Tibial nerve (tissue), 4 donors: ENCODE measurements around the gene SHISA6. TPM values are rescaled to one million over a fixed set of nuclear protein-coding genes. Genes with fewer than 3 reads are reported as not detected.

ENCODE experiments used
- DNase-seq, 2 donors: peaks; one replicate each; pipeline ENCODE4 v3.0.0-alpha.2; 2019; ENCODE audit warnings: low spot score in 2 of 2
- H3K27ac ChIP-seq, 4 donors: fragments of 200-600 bp; sonication (generic) in 3 of 4; one replicate each; pipeline ENCODE4 v1.5.1; 2017 to 2019; ENCODE audit warnings: mild to moderate bottlenecking in 1 of 4
- H3K27me3 ChIP-seq, 2 donors: fragments of 200-600 bp; sonication (generic) in 1 of 2; one replicate each; pipeline versions ENCODE4 v1.5.1 to v1.6.0; 2017 to 2019
- H3K36me3 ChIP-seq, 3 donors: fragments of 200-600 bp; sonication (generic); one replicate each; pipeline ENCODE4 v1.5.1; 2018 to 2019
- H3K4me1 ChIP-seq, 4 donors: fragments of 200-600 bp; sonication (generic) in 3 of 4; one replicate each; pipeline ENCODE4 v1.5.1; 2017 to 2019
- H3K4me3 ChIP-seq, 4 donors: fragments of 200-600 bp; sonication (generic) in 3 of 4; one replicate each; pipeline ENCODE4 v1.5.1; 2017 to 2019; ENCODE audit warnings: mild to moderate bottlenecking in 1 of 4, moderate library complexity in 1 of 4
- H3K9me3 ChIP-seq, 4 donors: fragments of 200-600 bp; sonication (generic) in 3 of 4; one replicate each; pipeline ENCODE4 v1.5.1; 2017 to 2019
- CTCF ChIP-seq, 5 experiments: fragments of 200-600 bp in 3 of 5; fragments of 450-650 bp in 2 of 5; sonication (generic) in 3 of 5; IDR thresholded peaks; one replicate each; pipeline ENCODE4 v1.5.1; 2016 to 2019; ENCODE audit warnings: antibody characterized with exemption in 5 of 5, mild to moderate bottlenecking in 3 of 5, moderate library complexity in 2 of 5
- EP300 ChIP-seq, 2 donors: sonication (generic); formaldehyde crosslinking; IDR thresholded peaks; one replicate each; pipeline ENCODE4 v1.6.1; 2017; ENCODE audit warnings: antibody characterized with exemption in 2 of 2, mild to moderate bottlenecking in 1 of 2
- POLR2A ChIP-seq, 2 donors: fragments of 450-650 bp; IDR thresholded peaks; one replicate each; pipeline ENCODE4 v1.6.1; 2017; ENCODE audit warnings: antibody characterized with exemption in 2 of 2, mild to moderate bottlenecking in 2 of 2, moderate library complexity in 2 of 2
- WGBS, 2 donors: methylation state at CpG; one replicate each; pipeline ENCODE4 v1.1.5; 2018; 5-methylcytosine and 5-hydroxymethylcytosine counted together
- total RNA-seq, 4 donors: library from RNA; depleted of rRNA; stranded (reverse); fragments of >200 nt; gene quantifications; one replicate each; pipeline ENCODE4 v1.1.0, GENCODE V29; 2016

The SHISA6 gene
- total RNA-seq, 4 donors from 2014 or later, result 10.8 to 28.0 (median 21.9) TPM

- H3K36me3 ChIP-seq, result peaks cover 0 to 18% (median 0%) of the 10 kb centered on the region in 3 donors
- H3K4me3 ChIP-seq, result no peak overlapping the region
- H3K27me3 ChIP-seq, result no peaks in the 10 kb centered on the region
- H3K9me3 ChIP-seq, result peaks cover 0 to 10% (median 0%) of the 10 kb centered on the region in 4 donors
- no peak overlapping the region for H3K27ac ChIP-seq
- H3K4me1 ChIP-seq, result peaks cover 0 to 4% (median 0%) of the 10 kb centered on the region in 4 donors
- TF ChIP-seq EP300 (IDR thresholded peaks at IDR 0.05) (no peak), CTCF (IDR thresholded peaks at IDR 0.05) (no peak), POLR2A (IDR thresholded peaks at IDR 0.05) (no peak)
- WGBS, 2 donors, result 55 to 61% methylated on average over 1 of the region's 1 CpG
- no peak for DNase-seq
Measured at GRCh38 chr17:11561281-11561680, 320.3 kb downstream of the SHISA6 start.

- H3K27me3 ChIP-seq, result no peaks in the 10 kb centered on the region
- 82 to 91% methylated on average over 2 of the region's 2 CpGs for WGBS, 2 donors
- no peak for TF ChIP-seq CTCF (IDR thresholded peaks at IDR 0.05)
- TF ChIP-seq EP300 (IDR thresholded peaks at IDR 0.05), result no peak
- no peak for TF ChIP-seq POLR2A (IDR thresholded peaks at IDR 0.05)
- H3K36me3 ChIP-seq, result peaks cover 0 to 18% (median 0%) of the 10 kb centered on the region in 3 donors
- H3K4me1 ChIP-seq, result peaks cover 0 to 4% (median 0%) of the 10 kb centered on the region in 4 donors
- H3K27ac ChIP-seq, result no peak overlapping the region
- DNase-seq, result no peak
- H3K4me3 ChIP-seq, result no peak overlapping the region
- H3K9me3 ChIP-seq, result peaks cover 0 to 10% (median 0%) of the 10 kb centered on the region in 4 donors
Measured at GRCh38 chr17:11561702-11562101, 320.7 kb downstream of the SHISA6 start.

GRCh38 chr17:11564589-11565380 is 323.8 kb downstream of the SHISA6 start:
- no peak for TF ChIP-seq CTCF (IDR thresholded peaks at IDR 0.05)
- TF ChIP-seq EP300 (IDR thresholded peaks at IDR 0.05), result peak in 1 of 2 donors; percentile 31
- no peak for TF ChIP-seq POLR2A (IDR thresholded peaks at IDR 0.05)
- DNase-seq, result peak in 1 of 2 donors; percentile 32
- Histone ChIP-seq H3K4me1 (peaks cover 0 to 4% (median 0%) of the 10 kb centered on the region in 4 donors), H3K27ac (no peak overlapping the region), H3K9me3 (no peaks in the 10 kb centered on the region), H3K27me3 (no peaks in the 10 kb centered on the region), H3K4me3 (no peak overlapping the region), H3K36me3 (no peaks in the 10 kb centered on the region)
- 44 to 51% methylated on average over 3 of the region's 3 CpGs for WGBS, 2 donors

GRCh38 chr17:11565591-11565990 is 324.6 kb downstream of the SHISA6 start:
- DNase-seq, result no peak
- Histone ChIP-seq H3K4me3 (no peak overlapping the region), H3K27me3 (no peaks in the 10 kb centered on the region), H3K27ac (no peak overlapping the region), H3K9me3 (no peaks in the 10 kb centered on the region), H3K4me1 (peaks cover 0 to 4% (median 0%) of the 10 kb centered on the region in 4 donors), H3K36me3 (no peaks in the 10 kb centered on the region)
- 53 to 70% methylated on average over 4 of the region's 4 CpGs for WGBS, 2 donors
- TF ChIP-seq CTCF (IDR thresholded peaks at IDR 0.05) (no peak), POLR2A (IDR thresholded peaks at IDR 0.05) (no peak), EP300 (IDR thresholded peaks at IDR 0.05) (no peak)

DNA sequence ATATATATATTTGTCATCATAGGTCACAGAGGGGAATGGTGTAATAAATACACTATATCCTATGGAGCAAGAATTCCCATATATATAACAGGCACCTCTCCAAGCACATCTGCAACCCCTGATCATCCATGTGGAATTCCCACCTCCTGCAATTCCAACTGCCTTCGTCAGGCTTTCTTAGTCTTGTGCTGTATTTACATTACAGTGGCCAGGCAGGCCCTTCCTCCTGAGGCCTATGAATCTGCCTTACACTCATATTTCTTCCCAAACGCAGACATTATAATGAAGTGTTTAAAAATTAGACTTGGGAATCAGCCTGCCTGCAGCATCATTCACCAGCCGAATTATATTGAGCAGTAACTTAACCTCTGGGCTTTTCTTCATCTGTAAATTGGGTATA is 338.0 kb downstream of the SHISA6 start:
- no peak for TF ChIP-seq EP300 (IDR thresholded peaks at IDR 0.05)
- no peak for TF ChIP-seq CTCF (IDR thresholded peaks at IDR 0.05)
- no peak for TF ChIP-seq POLR2A (IDR thresholded peaks at IDR 0.05)
- no peak overlapping the region for H3K27ac ChIP-seq
- no peaks in the 10 kb centered on the region for H3K27me3 ChIP-seq
- H3K9me3 ChIP-seq, result no peaks in the 10 kb centered on the region
- WGBS, 2 donors, result 72 to 78% methylated on average over 3 of the region's 3 CpGs
- DNase-seq, result no peak
- H3K36me3 ChIP-seq, result no peaks in the 10 kb centered on the region
- H3K4me3 ChIP-seq, result no peak overlapping the region
- no peaks in the 10 kb centered on the region for H3K4me1 ChIP-seq
